Vagina (tissue), 2 donors: ENCODE data around the gene TCF4. TPM values are rescaled to one million over a fixed set of nuclear protein-coding genes. Genes with fewer than 3 reads are reported as not detected.

Experiments
- DNase-seq, 2 donors: peaks; one replicate each; pipeline ENCODE4 v3.0.0-alpha.2; 2017; ENCODE audit errors: extremely low spot score in 2 of 2
- H3K27ac ChIP-seq: fragments of 200-600 bp; sonication (generic); one replicate; pipeline ENCODE4 v1.5.1; 2019
- H3K27me3 ChIP-seq: fragments of 200-600 bp; sonication (generic); one replicate; pipeline ENCODE4 v1.5.1; 2019
- H3K36me3 ChIP-seq, 2 donors: fragments of 200-600 bp; sonication (generic); one replicate each; pipeline ENCODE4 v1.5.1; 2017 to 2019
- H3K4me1 ChIP-seq: fragments of 200-600 bp; sonication (generic); one replicate; pipeline ENCODE4 v1.5.1; 2019
- H3K4me3 ChIP-seq, 2 donors: fragments of 200-600 bp; sonication (generic); 1 replicate in 1 of 2; 2 replicates in 1 of 2; pipeline ENCODE4 v1.5.1; 2016 to 2019
- H3K9me3 ChIP-seq: fragments of 200-600 bp; sonication (generic); one replicate; pipeline ENCODE4 v1.5.1; 2019
- POLR2A ChIP-seq, 2 donors: fragments of 450-650 bp; IDR thresholded peaks; one replicate each; pipeline ENCODE4 v1.6.1; 2017; ENCODE audit warnings: antibody characterized with exemption in 2 of 2, mild to moderate bottlenecking in 2 of 2, moderate library complexity in 2 of 2
- POLR2AphosphoS5 ChIP-seq, 2 donors: sonication (generic); formaldehyde crosslinking; IDR thresholded peaks; one replicate each; pipeline ENCODE4 v1.9.0; 2017; ENCODE audit warnings: antibody characterized with exemption in 2 of 2, mild to moderate bottlenecking in 2 of 2, low read depth in 1 of 2; ENCODE audit not compliant: insufficient read depth in 1 of 2
- intact Hi-C: fragments of 100-400 bp; cut with DNase I; formaldehyde crosslinking; loops from one replicate; pipeline ENCODE4 v1.15.1; 2023
- total RNA-seq: library from RNA; depleted of rRNA; stranded (reverse); fragments of >200 nt; gene quantifications from one replicate; pipeline ENCODE4 v1.2.3, GENCODE V29; 2016
- TF ChIP-seq, protein P1 (sequence below), 3 experiments: fragments of 450-650 bp in 2 of 3; fragments of 200-600 bp in 1 of 3; sonication (generic) in 1 of 3; IDR thresholded peaks; one replicate each; pipeline ENCODE4 v1.5.1; 2017 to 2019; ENCODE audit warnings: antibody characterized with exemption in 3 of 3, mild to moderate bottlenecking in 2 of 3, moderate library complexity in 2 of 3

TCF4 gene
- total RNA-seq, 1 donor from 2014 or later: 105 TPM

GRCh38 chr18:55499526-55499925, 88.5 kb downstream of the TCF4 start:
- Histone ChIP-seq H3K27ac (peak overlapping the region; percentile 60), H3K4me3 (no peak overlapping the region), H3K9me3 (no peaks in the 10 kb centered on the region), H3K36me3 (no peaks in the 10 kb centered on the region), H3K27me3 (no peaks in the 10 kb centered on the region), H3K4me1 (peaks cover 32% of the 10 kb centered on the region)
- intact Hi-C loops: no loop called here
- TF ChIP-seq POLR2AphosphoS5 (IDR thresholded peaks at IDR 0.05; ENCODE audit: insufficient read depth in 1 of 2, low read depth in 1 of 2) (no peak), POLR2A (IDR thresholded peaks at IDR 0.05) (no peak)
- TF ChIP-seq, protein P1, sequence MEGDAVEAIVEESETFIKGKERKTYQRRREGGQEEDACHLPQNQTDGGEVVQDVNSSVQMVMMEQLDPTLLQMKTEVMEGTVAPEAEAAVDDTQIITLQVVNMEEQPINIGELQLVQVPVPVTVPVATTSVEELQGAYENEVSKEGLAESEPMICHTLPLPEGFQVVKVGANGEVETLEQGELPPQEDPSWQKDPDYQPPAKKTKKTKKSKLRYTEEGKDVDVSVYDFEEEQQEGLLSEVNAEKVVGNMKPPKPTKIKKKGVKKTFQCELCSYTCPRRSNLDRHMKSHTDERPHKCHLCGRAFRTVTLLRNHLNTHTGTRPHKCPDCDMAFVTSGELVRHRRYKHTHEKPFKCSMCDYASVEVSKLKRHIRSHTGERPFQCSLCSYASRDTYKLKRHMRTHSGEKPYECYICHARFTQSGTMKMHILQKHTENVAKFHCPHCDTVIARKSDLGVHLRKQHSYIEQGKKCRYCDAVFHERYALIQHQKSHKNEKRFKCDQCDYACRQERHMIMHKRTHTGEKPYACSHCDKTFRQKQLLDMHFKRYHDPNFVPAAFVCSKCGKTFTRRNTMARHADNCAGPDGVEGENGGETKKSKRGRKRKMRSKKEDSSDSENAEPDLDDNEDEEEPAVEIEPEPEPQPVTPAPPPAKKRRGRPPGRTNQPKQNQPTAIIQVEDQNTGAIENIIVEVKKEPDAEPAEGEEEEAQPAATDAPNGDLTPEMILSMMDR (IDR thresholded peaks at IDR 0.05): no peak
- no peak for DNase-seq

GRCh38 chr18:55497825-55498403, 90.1 kb downstream of the TCF4 start:
- DNase-seq: no peak
- H3K27me3 ChIP-seq: no peaks in the 10 kb centered on the region
- no peaks in the 10 kb centered on the region for H3K9me3 ChIP-seq
- intact Hi-C loops: no loop called here
- peaks cover 31% of the 10 kb centered on the region for H3K4me1 ChIP-seq
- no peak for TF ChIP-seq POLR2A (IDR thresholded peaks at IDR 0.05)
- no peak for TF ChIP-seq POLR2AphosphoS5 (IDR thresholded peaks at IDR 0.05; ENCODE audit: insufficient read depth in 1 of 2, low read depth in 1 of 2)
- TF ChIP-seq, protein P1 (IDR thresholded peaks at IDR 0.05): no peak
- H3K36me3 ChIP-seq: no peaks in the 10 kb centered on the region
- H3K4me3 ChIP-seq: no peak overlapping the region
- no peak overlapping the region for H3K27ac ChIP-seq

GRCh38 chr18:55494899-55495298, 93.1 kb downstream of the TCF4 start:
- Histone ChIP-seq H3K4me1 (peaks cover 11% of the 10 kb centered on the region), H3K4me3 (no peak overlapping the region), H3K27me3 (no peaks in the 10 kb centered on the region), H3K27ac (no peak overlapping the region), H3K9me3 (no peaks in the 10 kb centered on the region), H3K36me3 (no peaks in the 10 kb centered on the region)
- no peak for DNase-seq
- intact Hi-C loops: no loop called here
- TF ChIP-seq, protein P1 (IDR thresholded peaks at IDR 0.05): no peak
- TF ChIP-seq POLR2A (IDR thresholded peaks at IDR 0.05) (no peak), POLR2AphosphoS5 (IDR thresholded peaks at IDR 0.05; ENCODE audit: insufficient read depth in 1 of 2, low read depth in 1 of 2) (no peak)

GRCh38 chr18:55494441-55494840, 93.6 kb downstream of the TCF4 start:
- Histone ChIP-seq H3K27ac (no peak overlapping the region), H3K4me3 (no peak overlapping the region), H3K27me3 (no peaks in the 10 kb centered on the region), H3K9me3 (no peaks in the 10 kb centered on the region), H3K36me3 (no peaks in the 10 kb centered on the region), H3K4me1 (peaks cover 7% of the 10 kb centered on the region)
- no peak for TF ChIP-seq POLR2A (IDR thresholded peaks at IDR 0.05)
- TF ChIP-seq POLR2AphosphoS5 (IDR thresholded peaks at IDR 0.05; ENCODE audit: insufficient read depth in 1 of 2, low read depth in 1 of 2): no peak
- TF ChIP-seq, protein P1 (IDR thresholded peaks at IDR 0.05): no peak
- intact Hi-C loops: no loop called here
- DNase-seq: no peak

GRCh38 chr18:55491616-55492015, 96.4 kb downstream of the TCF4 start:
- no peak for DNase-seq
- H3K9me3 ChIP-seq: no peaks in the 10 kb centered on the region
- no peak overlapping the region for H3K27ac ChIP-seq
- peaks cover 11% of the 10 kb centered on the region for H3K4me1 ChIP-seq
- intact Hi-C loops: no loop called here
- TF ChIP-seq POLR2A (IDR thresholded peaks at IDR 0.05) (no peak), POLR2AphosphoS5 (IDR thresholded peaks at IDR 0.05; ENCODE audit: insufficient read depth in 1 of 2, low read depth in 1 of 2) (no peak)
- TF ChIP-seq, protein P1 (IDR thresholded peaks at IDR 0.05): no peak
- H3K27me3 ChIP-seq: no peaks in the 10 kb centered on the region
- no peak overlapping the region for H3K4me3 ChIP-seq
- H3K36me3 ChIP-seq: no peaks in the 10 kb centered on the region
